ENCODE measurements around the gene NPAS2. TPM values are rescaled to one million over a fixed set of nuclear protein-coding genes. Genes with fewer than 3 reads are reported as not detected.

The NPAS2 gene
- total RNA-seq, 1 experiment from 2014 or later, result 38.3 TPM

DNA sequence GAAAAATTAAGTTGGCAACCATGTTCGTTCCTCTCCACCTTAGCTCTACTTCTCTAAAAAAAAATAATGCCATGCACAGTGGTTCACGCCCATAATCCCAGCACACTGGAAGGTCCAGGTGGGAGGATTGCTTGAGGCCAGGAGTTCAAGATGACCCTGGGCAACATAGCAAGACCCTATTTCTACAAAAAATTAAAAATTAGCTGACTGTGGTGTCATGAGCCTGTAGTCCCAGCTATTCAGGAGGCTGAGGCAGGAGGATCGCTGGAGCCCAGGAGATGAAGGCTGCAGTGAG is 40.1 kb upstream of the NPAS2 start:
- no peaks in the 10 kb centered on the region for H3K9me2 ChIP-seq (ENCODE audit: insufficient read depth)
- no peak overlapping the region for H3K4me3 ChIP-seq
- H3F3A ChIP-seq (ENCODE audit: insufficient read depth, low read depth), result peaks cover 36% of the 10 kb centered on the region
- no TSS peak for BruUV-seq (replicated peaks)
- H3K27me3 ChIP-seq (ENCODE audit: insufficient read depth, low read depth), result no peaks in the 10 kb centered on the region
- no peak for TF ChIP-seq EZH2 (IDR thresholded peaks at IDR 0.05; ENCODE audit: low read depth)
- TF ChIP-seq, protein P1, sequence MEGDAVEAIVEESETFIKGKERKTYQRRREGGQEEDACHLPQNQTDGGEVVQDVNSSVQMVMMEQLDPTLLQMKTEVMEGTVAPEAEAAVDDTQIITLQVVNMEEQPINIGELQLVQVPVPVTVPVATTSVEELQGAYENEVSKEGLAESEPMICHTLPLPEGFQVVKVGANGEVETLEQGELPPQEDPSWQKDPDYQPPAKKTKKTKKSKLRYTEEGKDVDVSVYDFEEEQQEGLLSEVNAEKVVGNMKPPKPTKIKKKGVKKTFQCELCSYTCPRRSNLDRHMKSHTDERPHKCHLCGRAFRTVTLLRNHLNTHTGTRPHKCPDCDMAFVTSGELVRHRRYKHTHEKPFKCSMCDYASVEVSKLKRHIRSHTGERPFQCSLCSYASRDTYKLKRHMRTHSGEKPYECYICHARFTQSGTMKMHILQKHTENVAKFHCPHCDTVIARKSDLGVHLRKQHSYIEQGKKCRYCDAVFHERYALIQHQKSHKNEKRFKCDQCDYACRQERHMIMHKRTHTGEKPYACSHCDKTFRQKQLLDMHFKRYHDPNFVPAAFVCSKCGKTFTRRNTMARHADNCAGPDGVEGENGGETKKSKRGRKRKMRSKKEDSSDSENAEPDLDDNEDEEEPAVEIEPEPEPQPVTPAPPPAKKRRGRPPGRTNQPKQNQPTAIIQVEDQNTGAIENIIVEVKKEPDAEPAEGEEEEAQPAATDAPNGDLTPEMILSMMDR (conservative IDR thresholded peaks at IDR 0.05), result no peak
- DNase-seq, result no peak
- peak overlapping the region; percentile 92 for H3K27ac ChIP-seq
- H3K4me2 ChIP-seq, result peak overlapping the region; percentile 67
- ChIA-PET POLR2A (ENCODE audit: unreplicated experiment) (no interaction called here), CTCF (no interaction called here)
- intact Hi-C loops (cut with micrococcal nuclease; ENCODE audit: unreplicated experiment), result loop anchor here (2.0 kb wide), 1 partner anchor 39 kb away; no protein-coding TSS in a partner anchor
- H3K9me3 ChIP-seq (ENCODE audit: insufficient read depth, low read depth), result no peaks in the 10 kb centered on the region
- H3K36me3 ChIP-seq (ENCODE audit: low read depth), result no peaks in the 10 kb centered on the region
- no peaks in the 10 kb centered on the region for H4K20me1 ChIP-seq (ENCODE audit: insufficient read depth)
- H2AFZ ChIP-seq, result no peak overlapping the region
- H3K4me1 ChIP-seq (replicated peaks; ENCODE audit: insufficient read depth), result peaks cover 59% of the 10 kb centered on the region
- H3K79me2 ChIP-seq (ENCODE audit: low read depth), result no peaks in the 10 kb centered on the region

DNA sequence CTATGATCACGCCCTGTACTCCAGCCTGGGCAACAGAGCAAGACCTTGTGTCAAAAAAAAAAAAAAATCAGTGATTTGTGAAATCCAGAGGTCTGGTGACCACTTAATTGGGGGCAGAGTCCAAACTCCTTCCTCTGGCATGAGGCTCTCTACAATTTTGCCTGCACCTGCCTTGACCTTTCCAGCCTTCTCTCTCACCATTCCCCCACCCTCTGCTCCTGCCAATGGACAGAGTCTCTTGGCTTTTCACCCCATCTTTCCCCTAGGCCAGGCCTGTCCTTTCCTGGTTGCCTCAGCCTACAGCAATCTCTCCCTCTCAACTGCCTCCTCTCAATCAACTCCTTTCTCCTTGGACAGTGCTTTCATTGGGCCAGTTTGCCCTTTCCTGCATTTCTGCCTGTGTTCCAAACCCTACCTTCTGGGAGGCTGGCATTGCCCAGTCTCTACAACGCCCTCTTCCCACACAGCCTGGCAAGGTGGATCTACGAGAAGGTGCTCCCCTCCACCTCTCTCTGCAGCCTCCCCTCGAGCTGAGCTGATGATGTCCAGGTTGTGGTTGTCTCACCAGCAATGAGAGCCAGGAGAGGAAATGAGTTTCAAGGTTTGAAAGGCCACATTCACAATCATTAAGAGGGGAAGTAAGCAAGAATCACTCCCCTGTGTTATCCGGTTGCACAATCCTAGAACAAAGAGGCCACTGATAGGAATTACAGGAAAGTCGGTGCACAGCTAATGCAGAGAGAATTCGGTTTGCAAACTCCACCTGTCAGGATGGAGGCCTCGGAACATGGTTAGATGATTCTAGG is 39.5 kb upstream of the NPAS2 start:
- Histone ChIP-seq H3K27ac (peak overlapping the region; percentile 92), H3K27me3 (ENCODE audit: insufficient read depth, low read depth) (no peaks in the 10 kb centered on the region), H3K4me3 (peak overlapping the region; percentile 17; the same call in 1 of the 2 replicates), H3K4me2 (peak overlapping the region; percentile 67), H2AFZ (peak overlapping the region; percentile 45; the same call in 1 of the 2 replicates), H4K20me1 (ENCODE audit: insufficient read depth) (no peaks in the 10 kb centered on the region), H3K9me2 (ENCODE audit: insufficient read depth) (no peaks in the 10 kb centered on the region), H3F3A (ENCODE audit: insufficient read depth, low read depth) (peaks cover 42% of the 10 kb centered on the region), H3K9me3 (ENCODE audit: insufficient read depth, low read depth) (no peaks in the 10 kb centered on the region), H3K4me1 (replicated peaks; ENCODE audit: insufficient read depth) (peaks cover 64% of the 10 kb centered on the region), H3K36me3 (ENCODE audit: low read depth) (no peaks in the 10 kb centered on the region), H3K79me2 (ENCODE audit: low read depth) (no peaks in the 10 kb centered on the region)
- CTCF ChIA-PET, result no interaction called here
- intact Hi-C loops (cut with micrococcal nuclease; ENCODE audit: unreplicated experiment), result loop anchor here (2.0 kb wide), 1 partner anchor 38 kb away; no protein-coding TSS in a partner anchor
- POLR2A ChIA-PET (ENCODE audit: unreplicated experiment), result interaction anchor here (0.6 to 0.9 kb wide), 5 partner anchors 21 to 1360 kb away, joined by 3 to 9 read pairs (median 4); no protein-coding TSS in a partner anchor
- no TSS peak for BruUV-seq (replicated peaks)
- peak; percentile 50 to 98 for DNase-seq
- no peak for TF ChIP-seq EZH2 (IDR thresholded peaks at IDR 0.05; ENCODE audit: low read depth)
- TF ChIP-seq, protein P1 (conservative IDR thresholded peaks at IDR 0.05), result no peak

DNA sequence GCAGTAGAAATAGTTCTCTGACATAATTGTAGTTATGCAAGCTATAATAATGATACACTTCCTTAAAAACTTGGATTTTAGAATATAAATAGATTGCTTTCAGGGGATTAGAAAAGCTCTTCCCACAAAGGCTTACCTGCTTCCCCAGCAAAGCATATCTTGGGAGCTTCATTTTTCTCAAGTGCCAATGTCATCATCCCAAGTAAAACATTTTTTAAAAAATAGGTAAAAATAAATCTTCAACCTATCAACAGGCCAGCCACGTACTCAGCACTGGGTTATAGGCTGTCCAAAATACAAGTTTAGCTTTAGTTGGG is 39.0 kb upstream of the NPAS2 start:
- Histone ChIP-seq H3K4me2 (peak overlapping the region; percentile 67), H3K27me3 (ENCODE audit: insufficient read depth, low read depth) (no peaks in the 10 kb centered on the region), H3K9me3 (ENCODE audit: insufficient read depth, low read depth) (no peaks in the 10 kb centered on the region), H3K36me3 (ENCODE audit: low read depth) (no peaks in the 10 kb centered on the region), H3K9me2 (ENCODE audit: insufficient read depth) (no peaks in the 10 kb centered on the region), H2AFZ (no peak overlapping the region), H4K20me1 (ENCODE audit: insufficient read depth) (no peaks in the 10 kb centered on the region), H3K4me1 (replicated peaks; ENCODE audit: insufficient read depth) (peaks cover 70% of the 10 kb centered on the region), H3K4me3 (no peak overlapping the region), H3K27ac (peak overlapping the region; percentile 92), H3K79me2 (ENCODE audit: low read depth) (no peaks in the 10 kb centered on the region), H3F3A (ENCODE audit: insufficient read depth, low read depth) (peaks cover 48% of the 10 kb centered on the region)
- no peak for DNase-seq
- ChIA-PET POLR2A (ENCODE audit: unreplicated experiment) (interaction anchor here (0.6 to 0.9 kb wide), 5 partner anchors 20 to 1360 kb away, joined by 3 to 9 read pairs (median 4); no protein-coding TSS in a partner anchor), CTCF (no interaction called here)
- BruUV-seq (replicated peaks), result no TSS peak
- TF ChIP-seq EZH2 (IDR thresholded peaks at IDR 0.05; ENCODE audit: low read depth), result no peak
- TF ChIP-seq, protein P1 (conservative IDR thresholded peaks at IDR 0.05), result no peak
- intact Hi-C loops (cut with micrococcal nuclease; ENCODE audit: unreplicated experiment), result loop anchor here (2.0 kb wide), 1 partner anchor 38 kb away; no protein-coding TSS in a partner anchor

All from PC-9 (cell line).